ENCODE data around the gene RMDN2.
"Not testable (repeated sequence)": the region's sequence is repeated elsewhere in the genome, so short reads cannot be mapped to it uniquely, and the experiment has no call there.

RMDN2 gene

GRCh38 chr2:37898448-37898847 lies 26.6 kb upstream of the RMDN2 start:
- no peak for DNase-seq

GRCh38 chr2:37902991-37903390 lies 22.1 kb upstream of the RMDN2 start:
- no peak for DNase-seq

GRCh38 chr2:37904425-37904824 lies 20.7 kb upstream of the RMDN2 start:
- no peak for DNase-seq

GRCh38 chr2:37904993-37905392 lies 20.1 kb upstream of the RMDN2 start:
- no peak for DNase-seq

DNA sequence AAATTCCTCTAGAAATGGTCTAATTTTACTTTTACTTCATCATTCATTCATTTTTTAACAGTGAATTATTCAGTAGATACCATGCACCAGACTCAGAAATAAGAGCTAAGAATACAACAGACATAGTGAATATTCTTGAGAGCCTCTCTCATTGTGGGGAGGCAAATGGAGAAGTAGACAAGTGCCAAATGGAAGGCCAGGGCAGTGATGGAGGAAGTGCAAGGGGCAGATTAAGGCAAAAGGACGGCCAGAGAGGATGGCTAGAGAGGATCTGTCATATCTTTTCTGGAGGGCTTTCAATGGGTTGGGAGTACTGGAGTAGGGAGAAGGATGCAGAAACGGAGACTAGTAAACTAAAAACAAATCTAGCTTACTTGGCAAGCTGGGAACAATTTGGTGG lies 19.0 kb upstream of the RMDN2 start:
- no peak for DNase-seq

GRCh38 chr2:37907501-37908225 lies 17.4 kb upstream of the RMDN2 start:
- no peak for DNase-seq

DNA sequence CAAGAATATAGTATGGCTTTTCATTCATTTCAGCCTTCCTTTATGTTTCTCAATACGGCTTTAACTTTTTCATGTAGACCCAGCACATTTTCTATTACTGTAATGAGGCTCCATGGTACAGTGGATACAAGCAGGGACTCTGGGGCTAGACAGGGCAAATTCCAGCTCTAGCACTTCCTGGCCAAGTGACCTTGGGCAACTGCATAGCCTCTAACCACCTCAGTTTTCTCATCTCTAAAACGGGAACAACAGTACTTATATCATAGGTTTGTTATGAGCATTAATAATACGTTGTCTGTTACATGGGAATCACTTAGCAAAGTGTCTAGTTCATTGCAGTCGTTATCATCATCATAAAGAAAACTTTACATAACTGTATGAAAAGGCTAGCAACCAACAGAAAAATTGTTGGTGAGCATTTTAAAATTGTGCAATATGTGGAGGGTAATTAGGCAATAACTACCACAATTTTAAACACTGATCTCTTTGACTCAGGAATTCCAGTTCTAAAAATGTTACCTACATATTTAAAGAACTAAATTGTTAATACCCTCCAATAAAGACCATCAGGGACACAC lies 13.7 kb upstream of the RMDN2 start:
- no peak for DNase-seq

DNA sequence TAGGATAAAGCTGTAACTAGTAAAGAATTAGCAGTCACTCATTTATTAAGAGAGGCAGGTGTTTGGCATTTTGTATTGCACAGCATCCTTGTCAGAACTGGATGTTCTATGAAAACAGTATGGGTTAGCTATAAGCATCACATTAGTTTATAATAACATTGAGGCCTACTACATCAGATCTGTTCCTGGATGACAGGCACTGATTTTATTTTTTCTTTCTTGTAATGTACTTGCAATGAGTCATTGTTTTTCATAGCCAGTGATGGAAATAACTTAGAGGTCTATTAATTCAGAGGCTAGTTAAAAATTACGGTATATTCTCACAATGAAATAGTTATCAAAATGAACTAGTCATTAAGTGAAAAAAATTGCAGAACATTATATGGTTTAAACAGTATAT lies 13.0 kb upstream of the RMDN2 start:
- no peak for DNase-seq

DNA sequence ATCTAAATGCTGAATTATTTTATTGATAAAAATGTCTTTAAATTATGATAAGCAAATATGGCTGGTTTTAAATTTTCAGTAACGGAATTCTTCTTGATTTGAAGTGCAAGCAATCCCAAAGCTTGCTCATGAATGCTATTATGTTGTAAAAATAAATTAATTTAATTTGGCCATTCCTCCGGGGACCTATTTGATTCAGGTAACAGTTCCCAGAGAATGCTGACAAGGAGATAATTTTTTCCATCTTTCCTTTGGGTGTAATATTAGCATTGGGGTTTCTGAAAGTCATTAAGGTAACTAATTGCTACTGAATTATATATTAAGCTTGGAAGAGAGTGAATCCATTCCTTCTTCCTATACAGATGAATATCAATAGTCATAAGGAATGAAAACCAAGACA lies 12.5 kb upstream of the RMDN2 start:
- no peak for DNase-seq

- DNase-seq, result no peak
Observed at GRCh38 chr2:37914340-37914739, 10.7 kb upstream of the RMDN2 start.

- DNase-seq, result no peak
Observed at GRCh38 chr2:37915773-37916172, 9.3 kb upstream of the RMDN2 start.

GRCh38 chr2:37916512-37917082 lies 8.5 kb upstream of the RMDN2 start:
- no peak for DNase-seq

GRCh38 chr2:37917281-37918228 lies 7.5 kb upstream of the RMDN2 start:
- peak; percentile 36 for DNase-seq

DNA sequence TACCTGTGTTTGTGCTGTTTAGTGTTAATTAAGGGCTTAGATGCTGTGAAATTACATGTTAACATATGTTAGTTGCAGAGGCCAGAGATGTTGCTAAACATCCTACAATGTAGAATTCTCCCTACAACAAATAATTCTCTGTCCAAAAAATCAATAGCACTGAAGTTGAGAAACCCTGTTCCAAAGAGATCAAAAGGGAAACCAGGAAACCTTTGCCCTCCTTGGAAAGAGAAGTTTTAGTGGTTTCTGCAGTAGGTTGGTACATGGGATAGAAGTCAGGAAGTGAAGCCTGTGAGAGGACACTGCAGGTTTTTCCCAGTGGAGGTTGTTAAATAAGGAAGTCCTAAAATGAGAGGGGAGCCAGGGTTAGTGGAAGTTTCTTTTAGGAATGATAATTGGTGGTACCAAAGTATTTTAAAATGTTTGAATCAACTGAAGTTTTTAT lies 6.3 kb upstream of the RMDN2 start:
- DNase-seq, result no peak

GRCh38 chr2:37919631-37920032 lies 5.5 kb upstream of the RMDN2 start:
- peak; percentile 95 for DNase-seq

GRCh38 chr2:37920570-37920969 lies 4.5 kb upstream of the RMDN2 start:
- DNase-seq, result no peak

DNA sequence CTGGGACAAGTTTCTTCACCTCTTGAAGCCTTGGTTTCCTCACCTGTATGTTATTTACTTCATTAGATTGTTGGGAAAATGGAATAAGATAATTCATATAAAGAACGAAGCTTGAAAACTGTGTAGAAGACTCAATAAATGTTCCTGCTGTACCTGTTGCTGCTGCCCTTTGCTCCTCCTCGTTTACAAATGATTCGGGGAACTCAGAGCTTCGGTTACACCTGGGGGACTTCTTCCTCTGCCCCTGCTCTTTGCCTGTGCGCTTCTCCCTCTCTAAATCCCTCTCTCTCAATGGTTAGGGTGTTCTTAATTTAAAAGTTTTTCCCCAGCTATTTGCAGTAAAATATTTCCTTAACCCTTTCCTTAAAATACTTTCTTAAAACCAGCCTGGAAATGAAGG lies 3.3 kb upstream of the RMDN2 start:
- no peak for DNase-seq

DNA sequence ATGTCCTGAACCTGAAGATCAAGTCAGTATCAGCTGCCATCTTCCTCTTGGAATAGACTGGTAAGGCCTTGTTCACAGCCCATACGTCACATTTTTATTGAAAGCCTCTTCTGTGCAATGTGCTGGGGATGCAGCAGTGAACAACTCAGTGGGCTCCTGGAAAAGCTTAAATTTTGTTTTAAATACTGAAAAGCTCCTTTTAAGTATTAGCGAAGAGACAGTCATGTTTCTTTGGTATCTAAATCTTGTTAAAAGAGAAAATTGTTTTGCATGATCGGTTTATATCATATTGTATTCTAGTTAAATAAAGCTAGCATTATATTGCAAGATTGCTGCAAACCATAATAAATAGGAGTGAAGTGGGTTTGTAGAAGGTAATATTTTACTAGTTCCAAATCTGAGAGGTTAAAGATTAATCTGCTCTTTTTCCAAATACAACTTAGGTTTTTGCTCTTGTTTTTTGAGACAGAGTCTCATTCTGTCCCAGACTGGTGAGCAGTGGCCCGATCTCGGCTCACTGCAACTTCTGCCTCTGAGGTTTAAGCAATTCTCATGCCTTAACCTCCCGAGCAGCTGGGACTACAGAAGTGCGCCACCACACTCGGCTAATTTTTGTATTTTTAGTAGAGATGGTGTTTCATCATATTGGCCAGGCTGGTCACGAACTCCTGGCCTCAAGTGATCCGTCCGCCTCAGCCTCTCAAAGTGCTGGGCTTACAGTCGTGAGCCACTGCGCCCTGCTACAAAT lies 1.6 kb upstream of the RMDN2 start:
- no peak for DNase-seq

DNA sequence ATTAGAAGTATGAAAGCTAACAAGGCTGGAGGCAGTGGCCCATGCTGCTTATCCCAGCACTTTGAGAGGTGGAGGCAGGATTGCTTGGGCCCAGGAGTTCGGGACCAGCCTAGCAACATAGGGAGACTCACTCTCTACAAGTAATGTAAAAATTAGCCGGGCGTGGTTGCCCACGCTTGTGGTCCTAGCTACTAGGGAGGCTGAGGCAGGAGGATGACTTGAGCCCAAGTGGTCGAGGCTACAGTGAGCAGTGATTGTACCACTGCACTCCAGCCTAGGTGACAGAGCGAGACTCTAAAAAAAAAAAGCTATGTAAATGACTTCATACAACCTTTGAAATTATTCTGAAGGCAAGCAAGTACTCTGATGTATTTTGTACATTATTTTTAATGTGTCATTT lies 1.5 kb downstream of the RMDN2 start:
- DNase-seq, result no peak

- no peak for DNase-seq
Observed at GRCh38 chr2:37928377-37928776, 3.3 kb downstream of the RMDN2 start.

DNA sequence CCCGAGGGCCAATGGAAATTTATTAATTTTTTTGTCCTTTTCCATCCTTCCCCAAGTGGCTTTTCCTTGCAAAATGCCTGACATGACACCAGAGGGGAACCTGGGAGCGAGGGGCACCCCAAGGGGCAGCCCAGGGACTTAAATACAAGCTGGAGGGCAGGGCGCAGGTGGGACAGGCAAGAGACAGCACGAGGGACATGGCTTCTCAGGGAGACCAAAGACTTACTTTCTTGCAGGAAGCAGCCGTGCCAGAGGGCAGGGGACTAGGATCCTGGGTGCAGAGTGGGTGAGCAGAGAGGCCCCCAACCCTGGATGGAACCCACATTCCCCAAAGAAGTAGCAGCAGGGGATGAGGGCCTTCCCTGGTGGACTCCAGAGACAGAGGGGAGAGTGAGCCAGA lies 5.3 kb downstream of the RMDN2 start:
- not testable (repeated sequence) for DNase-seq

DNA sequence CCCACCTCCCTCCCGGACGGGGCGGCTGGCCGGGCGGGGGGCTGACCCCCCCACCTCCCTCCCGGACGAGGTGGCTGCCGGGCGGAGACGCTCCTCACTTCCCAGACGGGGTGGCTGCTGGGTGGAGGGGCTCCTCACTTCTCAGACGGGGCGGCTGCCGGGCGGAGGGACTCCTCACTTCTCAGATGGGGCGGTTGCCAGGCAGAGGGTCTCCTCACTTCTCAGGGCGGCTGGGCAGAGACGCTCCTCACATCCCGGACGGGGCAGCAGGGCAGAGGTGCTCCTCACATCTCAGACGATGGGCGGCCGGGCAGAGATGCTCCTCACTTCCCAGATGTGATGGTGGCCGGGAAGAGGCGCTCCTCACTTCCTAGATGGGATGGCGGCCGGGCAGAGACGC lies 7.8 kb downstream of the RMDN2 start:
- not testable (repeated sequence) for DNase-seq
